Activated naive CD4-positive, alpha-beta T cell treated with anti-CD3 and anti-CD28 coated beads, Interleukin-2, amount 50 U/mL, for 24 hours (primary cell): ENCODE data around the gene FAM50B.

Experiments used
- H3K27ac Mint-ChIP-seq: one replicate; pipeline ENCODE4 v1.8.0; 2021; ENCODE audit warnings: mild to moderate bottlenecking, mixed read lengths
- H3K27me3 Mint-ChIP-seq: one replicate; pipeline ENCODE4 v1.8.0; 2021; ENCODE audit warnings: mixed read lengths
- H3K36me3 Mint-ChIP-seq: one replicate; pipeline ENCODE4 v1.8.0; 2021; ENCODE audit warnings: mixed read lengths
- H3K4me1 Mint-ChIP-seq: one replicate; pipeline ENCODE4 v1.8.0; 2021; ENCODE audit warnings: mixed read lengths
- H3K4me3 Mint-ChIP-seq: one replicate; pipeline ENCODE4 v1.8.0; 2021; ENCODE audit warnings: mild to moderate bottlenecking, mixed read lengths
- H3K9me3 Mint-ChIP-seq: one replicate; pipeline ENCODE4 v1.8.0; 2021; ENCODE audit warnings: mixed read lengths

The FAM50B gene

GRCh38 chr6:3835785-3836184, 13.4 kb upstream of the FAM50B start:
- H3K4me3 Mint-ChIP-seq: no peak overlapping the region
- no peaks in the 10 kb centered on the region for H3K27me3 Mint-ChIP-seq
- no peaks in the 10 kb centered on the region for H3K36me3 Mint-ChIP-seq
- no peak overlapping the region for H3K27ac Mint-ChIP-seq
- no peaks in the 10 kb centered on the region for H3K9me3 Mint-ChIP-seq
- no peaks in the 10 kb centered on the region for H3K4me1 Mint-ChIP-seq

- no peak overlapping the region for H3K4me3 Mint-ChIP-seq
- H3K9me3 Mint-ChIP-seq: no peaks in the 10 kb centered on the region
- H3K36me3 Mint-ChIP-seq: no peaks in the 10 kb centered on the region
- no peak overlapping the region for H3K27ac Mint-ChIP-seq
- no peaks in the 10 kb centered on the region for H3K4me1 Mint-ChIP-seq
- H3K27me3 Mint-ChIP-seq: no peaks in the 10 kb centered on the region
Observed at GRCh38 chr6:3836566-3836965, 12.6 kb upstream of the FAM50B start.

GRCh38 chr6:3837781-3838180, 11.4 kb upstream of the FAM50B start:
- no peaks in the 10 kb centered on the region for H3K9me3 Mint-ChIP-seq
- no peaks in the 10 kb centered on the region for H3K27me3 Mint-ChIP-seq

GRCh38 chr6:3838992-3839867, 9.9 kb upstream of the FAM50B start:
- H3K9me3 Mint-ChIP-seq: no peaks in the 10 kb centered on the region
- H3K27me3 Mint-ChIP-seq: no peaks in the 10 kb centered on the region
- H3K4me3 Mint-ChIP-seq: no peak overlapping the region
- no peak overlapping the region for H3K27ac Mint-ChIP-seq
- H3K36me3 Mint-ChIP-seq: no peaks in the 10 kb centered on the region
- H3K4me1 Mint-ChIP-seq: no peaks in the 10 kb centered on the region

More at GRCh38 chr6:3837781-3838180, 11.4 kb upstream of the FAM50B start:
- no peak overlapping the region for H3K27ac Mint-ChIP-seq
- no peaks in the 10 kb centered on the region for H3K36me3 Mint-ChIP-seq
- no peak overlapping the region for H3K4me3 Mint-ChIP-seq
- no peaks in the 10 kb centered on the region for H3K4me1 Mint-ChIP-seq

GRCh38 chr6:3841066-3841454, 8.1 kb upstream of the FAM50B start:
- Mint-ChIP-seq H3K4me1 (no peaks in the 10 kb centered on the region), H3K9me3 (no peaks in the 10 kb centered on the region), H3K27ac (no peak overlapping the region), H3K27me3 (no peaks in the 10 kb centered on the region), H3K36me3 (no peaks in the 10 kb centered on the region), H3K4me3 (no peak overlapping the region)

GRCh38 chr6:3841711-3842565, 7.2 kb upstream of the FAM50B start:
- no peak overlapping the region for H3K4me3 Mint-ChIP-seq
- no peaks in the 10 kb centered on the region for H3K9me3 Mint-ChIP-seq
- no peaks in the 10 kb centered on the region for H3K27me3 Mint-ChIP-seq

GRCh38 chr6:3843379-3844096, 5.6 kb upstream of the FAM50B start:
- H3K27ac Mint-ChIP-seq: no peak overlapping the region
- no peaks in the 10 kb centered on the region for H3K9me3 Mint-ChIP-seq

More at GRCh38 chr6:3841711-3842565, 7.2 kb upstream of the FAM50B start:
- Mint-ChIP-seq H3K36me3 (no peaks in the 10 kb centered on the region), H3K27ac (no peak overlapping the region), H3K4me1 (no peaks in the 10 kb centered on the region)

GRCh38 chr6:3844097-3844463, 5.1 kb upstream of the FAM50B start:
- H3K27me3 Mint-ChIP-seq: no peaks in the 10 kb centered on the region
- H3K4me1 Mint-ChIP-seq: peaks cover 10% of the 10 kb centered on the region
- H3K27ac Mint-ChIP-seq: no peak overlapping the region
- no peaks in the 10 kb centered on the region for H3K9me3 Mint-ChIP-seq
- H3K36me3 Mint-ChIP-seq: no peaks in the 10 kb centered on the region
- H3K4me3 Mint-ChIP-seq: no peak overlapping the region

More at GRCh38 chr6:3843379-3844096, 5.6 kb upstream of the FAM50B start:
- no peaks in the 10 kb centered on the region for H3K36me3 Mint-ChIP-seq
- H3K4me3 Mint-ChIP-seq: no peak overlapping the region
- H3K27me3 Mint-ChIP-seq: no peaks in the 10 kb centered on the region
- peaks cover 7% of the 10 kb centered on the region for H3K4me1 Mint-ChIP-seq

GRCh38 chr6:3847521-3847920, 1.7 kb upstream of the FAM50B start:
- no peaks in the 10 kb centered on the region for H3K9me3 Mint-ChIP-seq
- no peaks in the 10 kb centered on the region for H3K27me3 Mint-ChIP-seq
- no peaks in the 10 kb centered on the region for H3K36me3 Mint-ChIP-seq
- H3K4me1 Mint-ChIP-seq: peaks cover 10% of the 10 kb centered on the region
- H3K4me3 Mint-ChIP-seq: no peak overlapping the region
- H3K27ac Mint-ChIP-seq: no peak overlapping the region

GRCh38 chr6:3848380-3848779, 793 bp upstream of the FAM50B start:
- Mint-ChIP-seq H3K9me3 (no peaks in the 10 kb centered on the region), H3K27ac (peak overlapping the region; percentile 70), H3K4me1 (peaks cover 10% of the 10 kb centered on the region), H3K36me3 (no peaks in the 10 kb centered on the region), H3K4me3 (peak overlapping the region; percentile 79), H3K27me3 (no peaks in the 10 kb centered on the region)

GRCh38 chr6:3849681-3850450, 693 bp downstream of the FAM50B start:
- Mint-ChIP-seq H3K4me3 (peak overlapping the region; percentile 79), H3K36me3 (no peaks in the 10 kb centered on the region), H3K27me3 (no peaks in the 10 kb centered on the region), H3K4me1 (peaks cover 10% of the 10 kb centered on the region), H3K9me3 (no peaks in the 10 kb centered on the region), H3K27ac (peak overlapping the region; percentile 55)

- H3K4me3 Mint-ChIP-seq: peak overlapping the region; percentile 0
- no peak overlapping the region for H3K27ac Mint-ChIP-seq
- H3K4me1 Mint-ChIP-seq: peaks cover 10% of the 10 kb centered on the region
- no peaks in the 10 kb centered on the region for H3K9me3 Mint-ChIP-seq
- H3K36me3 Mint-ChIP-seq: no peaks in the 10 kb centered on the region
- H3K27me3 Mint-ChIP-seq: no peaks in the 10 kb centered on the region
Observed at GRCh38 chr6:3850451-3851203, 1.5 kb downstream of the FAM50B start.

- no peak overlapping the region for H3K4me3 Mint-ChIP-seq
- peaks cover 10% of the 10 kb centered on the region for H3K4me1 Mint-ChIP-seq
- no peaks in the 10 kb centered on the region for H3K36me3 Mint-ChIP-seq
- no peaks in the 10 kb centered on the region for H3K27me3 Mint-ChIP-seq
- no peak overlapping the region for H3K27ac Mint-ChIP-seq
- H3K9me3 Mint-ChIP-seq: no peaks in the 10 kb centered on the region
Observed at GRCh38 chr6:3851839-3852238, 2.7 kb downstream of the FAM50B start.

GRCh38 chr6:3852391-3852790, 3.2 kb downstream of the FAM50B start:
- Mint-ChIP-seq H3K9me3 (no peaks in the 10 kb centered on the region), H3K27me3 (no peaks in the 10 kb centered on the region), H3K4me1 (peaks cover 10% of the 10 kb centered on the region), H3K4me3 (no peak overlapping the region), H3K36me3 (no peaks in the 10 kb centered on the region), H3K27ac (peak overlapping the region; percentile 51)
